GM23338 (cell line): ENCODE results near the gene EPHA4. TPM values are rescaled to one million over a fixed set of nuclear protein-coding genes. Genes with fewer than 3 reads are reported as not detected.

Experiments used
- ATAC-seq: fragments of 200-7000 bp; cut with Tn5 transposase; 3 replicates; pipeline ENCODE4 v1.9.1; 2020
- DNase-seq: peaks from one replicate; pipeline ENCODE4 v3.0.0-alpha.2; 2015; ENCODE audit warnings: low spot score
- H2AFZ ChIP-seq: fragments of 200-600 bp; sonication (generic); 2 replicates; pipeline ENCODE4 v1.8.0; 2016; ENCODE audit warnings: antibody characterized with exemption, mild to moderate bottlenecking, moderate library complexity
- H3F3A ChIP-seq: fragments of 200-600 bp; sonication (generic); replicated peaks from 2 replicates; pipeline ENCODE4 v1.8.0; 2017; ENCODE audit warnings: antibody characterized with exemption, mixed run types, low read depth
- H3K27ac ChIP-seq: fragments of 200-600 bp; sonication (generic); 2 replicates; pipeline ENCODE4 v1.6.1; 2016; ENCODE audit warnings: low read depth
- H3K27me3 ChIP-seq: fragments of 200-600 bp; sonication (generic); 2 replicates; pipeline ENCODE4 v1.8.0; 2016; ENCODE audit warnings: mild to moderate bottlenecking, mixed run types, moderate library complexity; ENCODE audit not compliant: insufficient read depth
- H3K36me3 ChIP-seq: fragments of 200-600 bp; sonication (generic); 2 replicates; pipeline ENCODE4 v1.8.0; 2016; ENCODE audit warnings: mild to moderate bottlenecking; ENCODE audit not compliant: insufficient read depth
- H3K4me1 ChIP-seq: fragments of 200-600 bp; sonication (generic); 2 replicates; pipeline ENCODE4 v1.8.0; 2016; ENCODE audit warnings: mild to moderate bottlenecking, moderate library complexity; ENCODE audit not compliant: insufficient read depth
- H3K4me2 ChIP-seq: fragments of 200-600 bp; sonication (generic); 2 replicates; pipeline ENCODE4 v1.7.1; 2017; ENCODE audit warnings: mixed run types
- H3K4me3 ChIP-seq: fragments of 200-600 bp; sonication (generic); 2 replicates; pipeline ENCODE4 v1.6.1; 2016; ENCODE audit warnings: mixed run types
- H3K79me2 ChIP-seq: fragments of 200-600 bp; sonication (generic); replicated peaks from 2 replicates; pipeline ENCODE4 v1.8.0; 2017; ENCODE audit warnings: mild to moderate bottlenecking; ENCODE audit not compliant: insufficient read depth
- H3K9me2 ChIP-seq: fragments of 200-600 bp; sonication (generic); 2 replicates; pipeline ENCODE4 v1.8.0; 2017; ENCODE audit not compliant: insufficient read depth
- H4K20me1 ChIP-seq: fragments of 200-600 bp; sonication (generic); replicated peaks from 2 replicates; pipeline ENCODE4 v1.8.0; 2017; ENCODE audit warnings: mild to moderate bottlenecking; ENCODE audit not compliant: insufficient read depth
- H3K27ac Mint-ChIP-seq: 2 replicates; pipeline ENCODE4 v1.8.0; 2020; ENCODE audit warnings: inconsistent platforms, mild to moderate bottlenecking, moderate library complexity, mixed read lengths
- H3K27me3 Mint-ChIP-seq: 3 replicates; pipeline ENCODE4 v1.8.0; 2022; ENCODE audit warnings: low read depth, mild to moderate bottlenecking, moderate library complexity, mixed read lengths, inconsistent platforms; ENCODE audit not compliant: insufficient read depth, poor library complexity
- H3K36me3 Mint-ChIP-seq: 3 replicates; pipeline ENCODE4 v1.8.0; 2021; ENCODE audit warnings: low read depth, mild to moderate bottlenecking, inconsistent platforms, moderate library complexity, mixed read lengths
- H3K4me1 Mint-ChIP-seq: 3 replicates; pipeline ENCODE4 v1.8.0; 2020; ENCODE audit warnings: mild to moderate bottlenecking, inconsistent platforms, mixed read lengths
- H3K4me3 Mint-ChIP-seq: 3 replicates; pipeline ENCODE4 v1.8.0; 2021; ENCODE audit warnings: moderate library complexity, mild to moderate bottlenecking, inconsistent platforms, mixed read lengths
- H3K9me3 Mint-ChIP-seq: 3 replicates; pipeline ENCODE4 v1.8.0; 2020; ENCODE audit warnings: moderate library complexity, mild to moderate bottlenecking, inconsistent platforms, mixed read lengths
- CREB1 ChIP-seq: fragments of 250-450 bp; sonication (Bioruptor Pico); IDR thresholded peaks from 2 replicates; pipeline ENCODE4 v1.5.0; 2020; ENCODE audit warnings: low read depth, mild to moderate bottlenecking, moderate library complexity
- EZH2 ChIP-seq: fragments of 200-600 bp; sonication (generic); IDR thresholded peaks from one replicate; pipeline ENCODE4 v1.8.0; 2017; ENCODE audit warnings: antibody characterized with exemption, mild to moderate bottlenecking, low read depth; ENCODE audit not compliant: unreplicated experiment
- EZH2phosphoT487 ChIP-seq: fragments of 200-600 bp; sonication (generic); IDR thresholded peaks from one replicate; pipeline ENCODE4 v1.8.1; 2018; ENCODE audit warnings: antibody characterized with exemption; ENCODE audit not compliant: unreplicated experiment
- NANOG ChIP-seq: IDR thresholded peaks from 2 replicates; pipeline ENCODE4 v1.6.1; 2016; ENCODE audit warnings: antibody characterized with exemption, borderline replicate concordance
- STAT1 ChIP-seq: IDR thresholded peaks from one replicate; pipeline ENCODE4 v1.6.1; 2016; ENCODE audit warnings: antibody characterized with exemption; ENCODE audit not compliant: unreplicated experiment
- ZNF331 ChIP-seq: fragments of 250-450 bp; sonication (Bioruptor Pico); IDR thresholded peaks from 2 replicates; pipeline ENCODE4 v1.5.0; 2020; ENCODE audit warnings: low read depth, mild to moderate bottlenecking, moderate library complexity
- polyA plus RNA-seq: library from polyadenylated mRNA; unstranded; fragments of >200 nt; fragmentation: Nextera tagmentation; extraction: Ambion mirVana; gene quantifications from 2 replicates; pipeline ENCODE4 v1.2.1, GENCODE V29; 2016
- total RNA-seq: library from RNA; depleted of rRNA; stranded (reverse); fragments of >200 nt; shearing (Covaris generic); gene quantifications from 2 replicates; pipeline ENCODE4 v1.2.3, GENCODE V29; 2014
- TF ChIP-seq, protein P1 (sequence below): IDR thresholded peaks from 2 replicates; pipeline ENCODE4 v1.6.1; 2016; ENCODE audit warnings: antibody characterized with exemption
- TF ChIP-seq, protein P2 (sequence below): IDR thresholded peaks from one replicate; pipeline ENCODE4 v1.6.1; 2018; ENCODE audit warnings: antibody characterized with exemption; ENCODE audit not compliant: unreplicated experiment
- TF ChIP-seq, protein P3 (sequence below), 2 experiments: fragments of 200-600 bp in 1 of 2; sonication (generic) in 1 of 2; conservative IDR thresholded peaks; 2 replicates each; pipeline versions ENCODE4 v1.5.1 to v1.6.1; 2016 to 2017; ENCODE audit warnings: antibody characterized with exemption in 2 of 2, low read depth in 2 of 2, mild to moderate bottlenecking in 2 of 2, moderate library complexity in 1 of 2
- TF ChIP-seq, protein P4 (sequence below): fragments of 250-450 bp; sonication (Bioruptor Pico); IDR thresholded peaks from 2 replicates; pipeline ENCODE4 v1.5.0; 2020; ENCODE audit warnings: mild to moderate bottlenecking, moderate library complexity

Gene EPHA4
- total and polyA plus RNA-seq, 2 experiments from 2014 or later = 4.1 to 6.2 TPM

DNA sequence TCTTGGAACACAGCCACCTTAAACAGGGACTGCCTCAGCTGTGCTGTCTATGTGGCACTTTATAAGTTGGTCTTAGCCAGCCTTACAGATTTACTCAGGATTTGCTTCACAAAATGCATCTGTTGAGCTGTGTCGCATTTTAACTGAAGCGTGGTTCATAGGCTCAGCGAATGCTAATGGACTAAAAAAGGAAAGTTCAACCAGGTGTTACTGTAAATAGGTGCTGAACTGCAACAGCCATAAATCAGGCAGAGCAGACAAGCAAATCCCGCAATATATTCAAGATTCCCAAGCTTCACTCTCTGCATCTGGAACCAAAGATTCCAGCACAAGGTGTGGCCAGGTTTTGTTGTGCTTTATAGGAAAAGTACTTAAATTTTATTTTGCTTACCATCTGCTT lies 130.0 kb downstream of the EPHA4 start (continued):
- TF ChIP-seq, protein P1, sequence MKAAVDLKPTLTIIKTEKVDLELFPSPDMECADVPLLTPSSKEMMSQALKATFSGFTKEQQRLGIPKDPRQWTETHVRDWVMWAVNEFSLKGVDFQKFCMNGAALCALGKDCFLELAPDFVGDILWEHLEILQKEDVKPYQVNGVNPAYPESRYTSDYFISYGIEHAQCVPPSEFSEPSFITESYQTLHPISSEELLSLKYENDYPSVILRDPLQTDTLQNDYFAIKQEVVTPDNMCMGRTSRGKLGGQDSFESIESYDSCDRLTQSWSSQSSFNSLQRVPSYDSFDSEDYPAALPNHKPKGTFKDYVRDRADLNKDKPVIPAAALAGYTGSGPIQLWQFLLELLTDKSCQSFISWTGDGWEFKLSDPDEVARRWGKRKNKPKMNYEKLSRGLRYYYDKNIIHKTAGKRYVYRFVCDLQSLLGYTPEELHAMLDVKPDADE = no peak
- TF ChIP-seq CREB1 (CRISPR knock-in tag) (no peak), STAT1 (no peak)

DNA sequence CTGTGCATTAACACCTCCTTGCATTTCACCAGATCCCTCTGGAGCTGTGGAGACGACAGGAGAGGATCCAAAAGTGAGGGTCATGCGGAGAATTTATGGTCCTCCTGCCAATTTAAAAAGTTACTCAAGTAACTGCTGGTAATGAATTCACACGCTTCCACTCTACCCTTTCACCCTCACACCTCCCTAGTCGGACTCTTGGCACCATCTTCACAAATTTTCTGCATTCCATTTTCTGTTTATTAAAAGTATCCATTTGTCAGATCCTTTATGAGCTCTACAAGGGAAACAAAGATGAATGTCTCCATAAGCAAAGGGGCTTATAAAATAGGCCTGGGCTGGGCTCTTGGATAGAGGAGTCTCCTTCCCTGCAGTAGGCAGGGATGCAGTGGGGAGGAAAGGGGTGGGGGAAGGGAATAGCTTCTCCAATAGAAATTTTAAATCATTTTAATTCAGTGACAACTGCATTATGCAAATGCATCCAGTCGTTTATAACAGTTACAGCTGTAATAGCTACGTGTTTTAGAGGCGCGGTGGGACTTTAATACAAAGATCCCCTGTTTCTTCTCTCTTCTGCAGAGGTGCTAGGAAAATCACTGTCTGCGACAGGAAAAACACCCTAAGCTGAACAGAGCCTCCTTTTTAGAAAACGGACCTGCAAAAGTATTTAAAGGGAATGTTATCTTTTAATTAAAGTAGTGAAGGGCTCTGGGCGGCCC lies 132.2 kb downstream of the EPHA4 start:
- no peak overlapping the region for H3K4me2 ChIP-seq
- H3K4me1 ChIP-seq = peaks cover 13% of the 10 kb centered on the region
- no peaks in the 10 kb centered on the region for H3K36me3 ChIP-seq
- H4K20me1 ChIP-seq = no peaks in the 10 kb centered on the region
- Mint-ChIP-seq H3K4me3 (no peak overlapping the region), H3K27me3 (no peaks in the 10 kb centered on the region), H3K36me3 (peaks cover 9% of the 10 kb centered on the region; the same call in 2 of the 3 replicates), H3K9me3 (no peaks in the 10 kb centered on the region), H3K27ac (no peak overlapping the region), H3K4me1 (peaks cover 28% of the 10 kb centered on the region)
- H3K27me3 ChIP-seq = no peaks in the 10 kb centered on the region
- ATAC-seq (no peak), DNase-seq (no peak)
- H3K27ac ChIP-seq = no peak overlapping the region
- H3K9me2 ChIP-seq = no peaks in the 10 kb centered on the region
- no peaks in the 10 kb centered on the region for H3K79me2 ChIP-seq
- H3F3A ChIP-seq = no peaks in the 10 kb centered on the region
- no peak overlapping the region for H3K4me3 ChIP-seq
- no peak overlapping the region for H2AFZ ChIP-seq
- TF ChIP-seq, protein P1 = no peak
- TF ChIP-seq, protein P2, sequence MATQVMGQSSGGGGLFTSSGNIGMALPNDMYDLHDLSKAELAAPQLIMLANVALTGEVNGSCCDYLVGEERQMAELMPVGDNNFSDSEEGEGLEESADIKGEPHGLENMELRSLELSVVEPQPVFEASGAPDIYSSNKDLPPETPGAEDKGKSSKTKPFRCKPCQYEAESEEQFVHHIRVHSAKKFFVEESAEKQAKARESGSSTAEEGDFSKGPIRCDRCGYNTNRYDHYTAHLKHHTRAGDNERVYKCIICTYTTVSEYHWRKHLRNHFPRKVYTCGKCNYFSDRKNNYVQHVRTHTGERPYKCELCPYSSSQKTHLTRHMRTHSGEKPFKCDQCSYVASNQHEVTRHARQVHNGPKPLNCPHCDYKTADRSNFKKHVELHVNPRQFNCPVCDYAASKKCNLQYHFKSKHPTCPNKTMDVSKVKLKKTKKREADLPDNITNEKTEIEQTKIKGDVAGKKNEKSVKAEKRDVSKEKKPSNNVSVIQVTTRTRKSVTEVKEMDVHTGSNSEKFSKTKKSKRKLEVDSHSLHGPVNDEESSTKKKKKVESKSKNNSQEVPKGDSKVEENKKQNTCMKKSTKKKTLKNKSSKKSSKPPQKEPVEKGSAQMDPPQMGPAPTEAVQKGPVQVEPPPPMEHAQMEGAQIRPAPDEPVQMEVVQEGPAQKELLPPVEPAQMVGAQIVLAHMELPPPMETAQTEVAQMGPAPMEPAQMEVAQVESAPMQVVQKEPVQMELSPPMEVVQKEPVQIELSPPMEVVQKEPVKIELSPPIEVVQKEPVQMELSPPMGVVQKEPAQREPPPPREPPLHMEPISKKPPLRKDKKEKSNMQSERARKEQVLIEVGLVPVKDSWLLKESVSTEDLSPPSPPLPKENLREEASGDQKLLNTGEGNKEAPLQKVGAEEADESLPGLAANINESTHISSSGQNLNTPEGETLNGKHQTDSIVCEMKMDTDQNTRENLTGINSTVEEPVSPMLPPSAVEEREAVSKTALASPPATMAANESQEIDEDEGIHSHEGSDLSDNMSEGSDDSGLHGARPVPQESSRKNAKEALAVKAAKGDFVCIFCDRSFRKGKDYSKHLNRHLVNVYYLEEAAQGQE = no peak
- no peak for TF ChIP-seq ZNF331
- TF ChIP-seq EZH2 = no peak
- TF ChIP-seq, protein P3, sequence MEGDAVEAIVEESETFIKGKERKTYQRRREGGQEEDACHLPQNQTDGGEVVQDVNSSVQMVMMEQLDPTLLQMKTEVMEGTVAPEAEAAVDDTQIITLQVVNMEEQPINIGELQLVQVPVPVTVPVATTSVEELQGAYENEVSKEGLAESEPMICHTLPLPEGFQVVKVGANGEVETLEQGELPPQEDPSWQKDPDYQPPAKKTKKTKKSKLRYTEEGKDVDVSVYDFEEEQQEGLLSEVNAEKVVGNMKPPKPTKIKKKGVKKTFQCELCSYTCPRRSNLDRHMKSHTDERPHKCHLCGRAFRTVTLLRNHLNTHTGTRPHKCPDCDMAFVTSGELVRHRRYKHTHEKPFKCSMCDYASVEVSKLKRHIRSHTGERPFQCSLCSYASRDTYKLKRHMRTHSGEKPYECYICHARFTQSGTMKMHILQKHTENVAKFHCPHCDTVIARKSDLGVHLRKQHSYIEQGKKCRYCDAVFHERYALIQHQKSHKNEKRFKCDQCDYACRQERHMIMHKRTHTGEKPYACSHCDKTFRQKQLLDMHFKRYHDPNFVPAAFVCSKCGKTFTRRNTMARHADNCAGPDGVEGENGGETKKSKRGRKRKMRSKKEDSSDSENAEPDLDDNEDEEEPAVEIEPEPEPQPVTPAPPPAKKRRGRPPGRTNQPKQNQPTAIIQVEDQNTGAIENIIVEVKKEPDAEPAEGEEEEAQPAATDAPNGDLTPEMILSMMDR (conservative IDR thresholded peaks at IDR 0.05; ENCODE audit: low read depth in 2 of 2) = no peak
- TF ChIP-seq, protein P4, sequence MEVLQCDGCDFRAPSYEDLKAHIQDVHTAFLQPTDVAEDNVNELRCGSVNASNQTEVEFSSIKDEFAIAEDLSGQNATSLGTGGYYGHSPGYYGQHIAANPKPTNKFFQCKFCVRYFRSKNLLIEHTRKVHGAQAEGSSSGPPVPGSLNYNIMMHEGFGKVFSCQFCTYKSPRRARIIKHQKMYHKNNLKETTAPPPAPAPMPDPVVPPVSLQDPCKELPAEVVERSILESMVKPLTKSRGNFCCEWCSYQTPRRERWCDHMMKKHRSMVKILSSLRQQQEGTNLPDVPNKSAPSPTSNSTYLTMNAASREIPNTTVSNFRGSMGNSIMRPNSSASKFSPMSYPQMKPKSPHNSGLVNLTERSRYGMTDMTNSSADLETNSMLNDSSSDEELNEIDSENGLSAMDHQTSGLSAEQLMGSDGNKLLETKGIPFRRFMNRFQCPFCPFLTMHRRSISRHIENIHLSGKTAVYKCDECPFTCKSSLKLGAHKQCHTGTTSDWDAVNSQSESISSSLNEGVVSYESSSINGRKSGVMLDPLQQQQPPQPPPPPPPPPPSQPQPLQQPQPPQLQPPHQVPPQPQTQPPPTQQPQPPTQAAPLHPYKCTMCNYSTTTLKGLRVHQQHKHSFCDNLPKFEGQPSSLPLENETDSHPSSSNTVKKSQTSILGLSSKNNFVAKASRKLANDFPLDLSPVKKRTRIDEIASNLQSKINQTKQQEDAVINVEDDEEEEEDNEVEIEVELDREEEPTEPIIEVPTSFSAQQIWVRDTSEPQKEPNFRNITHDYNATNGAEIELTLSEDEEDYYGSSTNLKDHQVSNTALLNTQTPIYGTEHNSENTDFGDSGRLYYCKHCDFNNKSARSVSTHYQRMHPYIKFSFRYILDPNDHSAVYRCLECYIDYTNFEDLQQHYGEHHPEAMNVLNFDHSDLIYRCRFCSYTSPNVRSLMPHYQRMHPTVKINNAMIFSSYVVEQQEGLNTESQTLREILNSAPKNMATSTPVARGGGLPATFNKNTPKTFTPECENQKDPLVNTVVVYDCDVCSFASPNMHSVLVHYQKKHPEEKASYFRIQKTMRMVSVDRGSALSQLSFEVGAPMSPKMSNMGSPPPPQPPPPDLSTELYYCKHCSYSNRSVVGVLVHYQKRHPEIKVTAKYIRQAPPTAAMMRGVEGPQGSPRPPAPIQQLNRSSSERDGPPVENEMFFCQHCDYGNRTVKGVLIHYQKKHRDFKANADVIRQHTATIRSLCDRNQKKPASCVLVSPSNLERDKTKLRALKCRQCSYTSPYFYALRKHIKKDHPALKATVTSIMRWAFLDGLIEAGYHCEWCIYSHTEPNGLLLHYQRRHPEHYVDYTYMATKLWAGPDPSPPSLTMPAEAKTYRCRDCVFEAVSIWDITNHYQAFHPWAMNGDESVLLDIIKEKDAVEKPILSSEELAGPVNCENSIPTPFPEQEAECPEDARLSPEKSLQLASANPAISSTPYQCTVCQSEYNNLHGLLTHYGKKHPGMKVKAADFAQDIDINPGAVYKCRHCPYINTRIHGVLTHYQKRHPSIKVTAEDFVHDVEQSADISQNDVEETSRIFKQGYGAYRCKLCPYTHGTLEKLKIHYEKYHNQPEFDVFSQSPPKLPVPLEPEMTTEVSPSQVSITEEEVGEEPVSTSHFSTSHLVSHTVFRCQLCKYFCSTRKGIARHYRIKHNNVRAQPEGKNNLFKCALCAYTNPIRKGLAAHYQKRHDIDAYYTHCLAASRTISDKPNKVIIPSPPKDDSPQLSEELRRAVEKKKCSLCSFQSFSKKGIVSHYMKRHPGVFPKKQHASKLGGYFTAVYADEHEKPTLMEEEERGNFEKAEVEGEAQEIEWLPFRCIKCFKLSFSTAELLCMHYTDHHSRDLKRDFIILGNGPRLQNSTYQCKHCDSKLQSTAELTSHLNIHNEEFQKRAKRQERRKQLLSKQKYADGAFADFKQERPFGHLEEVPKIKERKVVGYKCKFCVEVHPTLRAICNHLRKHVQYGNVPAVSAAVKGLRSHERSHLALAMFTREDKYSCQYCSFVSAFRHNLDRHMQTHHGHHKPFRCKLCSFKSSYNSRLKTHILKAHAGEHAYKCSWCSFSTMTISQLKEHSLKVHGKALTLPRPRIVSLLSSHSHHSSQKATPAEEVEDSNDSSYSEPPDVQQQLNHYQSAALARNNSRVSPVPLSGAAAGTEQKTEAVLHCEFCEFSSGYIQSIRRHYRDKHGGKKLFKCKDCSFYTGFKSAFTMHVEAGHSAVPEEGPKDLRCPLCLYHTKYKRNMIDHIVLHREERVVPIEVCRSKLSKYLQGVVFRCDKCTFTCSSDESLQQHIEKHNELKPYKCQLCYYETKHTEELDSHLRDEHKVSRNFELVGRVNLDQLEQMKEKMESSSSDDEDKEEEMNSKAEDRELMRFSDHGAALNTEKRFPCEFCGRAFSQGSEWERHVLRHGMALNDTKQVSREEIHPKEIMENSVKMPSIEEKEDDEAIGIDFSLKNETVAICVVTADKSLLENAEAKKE = no peak
- TF ChIP-seq EZH2phosphoT487 = no peak
- no peak for TF ChIP-seq STAT1
- no peak for TF ChIP-seq NANOG
